OCI-LY7 (cell line): Measurements from ENCODE around the gene SLC30A7. TPM values are rescaled to one million over a fixed set of nuclear protein-coding genes. Genes with fewer than 3 reads are reported as not detected.
"Not testable (repeated sequence)": the region's sequence is repeated elsewhere in the genome, so short reads cannot be mapped to it uniquely, and the experiment has no call there.

Source experiments
- BruUV-seq: library from RNA; stranded (reverse); fragments of 400-500 nt; replicated peaks from 2 replicates; lab custom pipeline; 2021; lab: Mats Ljungman, UMichigan
- CTCF ChIA-PET: fragments of 300-600 bp; sonication (Branson Sonifier 250); formaldehyde crosslinking; loops from one replicate; lab custom pipeline; 2022; ENCODE audit warnings: antibody characterized with exemption; ENCODE audit not compliant: unreplicated experiment; lab: Charles Lee
- POLR2A ChIA-PET: fragments of 300-600 bp; sonication (Branson Sonifier 250); formaldehyde crosslinking; loops from one replicate; lab custom pipeline; 2022; ENCODE audit warnings: antibody characterized with exemption; lab: Charles Lee
- DNase-seq: peaks from one replicate; pipeline ENCODE4 v3.0.0-alpha.2; 2015; ENCODE audit warnings: low spot score
- H2AFZ ChIP-seq: fragments of 200-600 bp; sonication (generic), shearing (Covaris generic); 2 replicates; pipeline ENCODE4 v1.6.1; 2014; ENCODE audit warnings: mild to moderate bottlenecking, antibody characterized with exemption, low read length, moderate library complexity
- H3K27ac ChIP-seq: fragments of 200-600 bp; sonication (generic); 2 replicates; pipeline ENCODE4 v1.5.1; 2014; ENCODE audit warnings: mixed run types, low read depth, mild to moderate bottlenecking, moderate library complexity, low read length, inconsistent platforms; ENCODE audit not compliant: poor library complexity, severe bottlenecking
- H3K36me3 ChIP-seq: fragments of 200-600 bp; sonication (generic); 2 replicates; pipeline ENCODE4 v1.6.1; 2014; ENCODE audit warnings: mild to moderate bottlenecking, antibody characterized with exemption, low read length, moderate library complexity, mixed read lengths; ENCODE audit not compliant: insufficient read depth
- H3K4me1 ChIP-seq: fragments of 200-600 bp; sonication (generic); 2 replicates; pipeline ENCODE4 v1.5.1; 2014; ENCODE audit warnings: mild to moderate bottlenecking, low read length; ENCODE audit not compliant: insufficient read depth, poor library complexity, severe bottlenecking
- H3K4me2 ChIP-seq: fragments of 200-600 bp; sonication (generic); 2 replicates; pipeline ENCODE4 v1.6.1; 2014; ENCODE audit warnings: mild to moderate bottlenecking, low read length
- H3K4me3 ChIP-seq: fragments of 200-600 bp; sonication (generic); 2 replicates; pipeline ENCODE4 v1.5.1; 2014; ENCODE audit warnings: mild to moderate bottlenecking, low read depth, low read length; ENCODE audit not compliant: poor library complexity, severe bottlenecking
- H3K79me2 ChIP-seq: fragments of 200-600 bp; sonication (generic); 2 replicates; pipeline ENCODE4 v1.6.1; 2016; ENCODE audit warnings: low read depth, mild to moderate bottlenecking, low read length, moderate library complexity, mixed read lengths; ENCODE audit not compliant: insufficient read depth
- H3K9me2 ChIP-seq: fragments of 200-600 bp; sonication (generic); 2 replicates; pipeline ENCODE4 v1.6.1; 2016; ENCODE audit warnings: mild to moderate bottlenecking, low read length, mixed read lengths; ENCODE audit not compliant: insufficient read depth
- H3K9me3 ChIP-seq: fragments of 200-600 bp; sonication (generic); 2 replicates; pipeline ENCODE4 v1.6.1; 2014; ENCODE audit warnings: mild to moderate bottlenecking, mixed run types, low read length, mixed read lengths
- H4K20me1 ChIP-seq: fragments of 200-600 bp; sonication (generic); 2 replicates; pipeline ENCODE4 v1.6.1; 2014; ENCODE audit warnings: mild to moderate bottlenecking, antibody characterized with exemption, low read length, moderate library complexity, mixed read lengths; ENCODE audit not compliant: insufficient read depth
- EZH2phosphoT487 ChIP-seq: fragments of 200-600 bp; sonication (generic); IDR thresholded peaks from 2 replicates; pipeline ENCODE4 v1.6.1; 2018; ENCODE audit warnings: low read depth, borderline replicate concordance, mild to moderate bottlenecking, mixed run types, antibody characterized with exemption, low read length, moderate library complexity, mixed read lengths
- intact Hi-C: fragments of 100-400 bp; cut with micrococcal nuclease; formaldehyde crosslinking; loops from one replicate; pipeline ENCODE4 v1.10.0; 2022; ENCODE audit not compliant: unreplicated experiment
- total RNA-seq, 2 experiments: library from RNA; depleted of rRNA in 1 of 2; stranded (reverse); fragments of >200 nt in 1 of 2; shearing (Covaris generic) in 1 of 2; gene quantifications; 2 replicates each; pipeline ENCODE4 v1.2.3, GENCODE V29; 2014 to 2022
- TF ChIP-seq, protein P1 (sequence below): fragments of 200-600 bp; sonication (generic); conservative IDR thresholded peaks from 2 replicates; pipeline ENCODE4 v1.5.1; 2014; ENCODE audit warnings: mild to moderate bottlenecking, antibody characterized with exemption, low read length, moderate library complexity, mixed read lengths

SLC30A7 gene
- total RNA-seq, 2 experiments from 2014 or later, result 8.6 to 15.3 TPM

GRCh38 chr1:100889869-100890482, 5.9 kb upstream of the SLC30A7 start:
- BruUV-seq, H3K4me3 ChIP-seq, H3K27ac ChIP-seq, DNase-seq, H2AFZ ChIP-seq, H3K4me2 ChIP-seq, CTCF ChIA-PET, POLR2A ChIA-PET, H4K20me1 ChIP-seq, H3K9me2 ChIP-seq: not testable (repeated sequence)
- Histone ChIP-seq H3K4me1 (peaks cover 12% of the 10 kb centered on the region), H3K36me3 (peaks cover 26% of the 10 kb centered on the region), H3K79me2 (peaks cover 15% of the 10 kb centered on the region; the same call in 1 of the 2 replicates), H3K9me3 (peaks cover 31% of the 10 kb centered on the region; the same call in 1 of the 2 replicates)
- intact Hi-C loops, result loop anchor here (10.0 kb wide), 4 partner anchors 545 to 855 kb away; partner anchors contain the start of genes RTCA, SASS6 and TRMT13

GRCh38 chr1:100891380-100891779, 4.5 kb upstream of the SLC30A7 start:
- no peak overlapping the region for H3K4me2 ChIP-seq
- POLR2A ChIA-PET, result no interaction called here
- no TSS peak for BruUV-seq

DNA sequence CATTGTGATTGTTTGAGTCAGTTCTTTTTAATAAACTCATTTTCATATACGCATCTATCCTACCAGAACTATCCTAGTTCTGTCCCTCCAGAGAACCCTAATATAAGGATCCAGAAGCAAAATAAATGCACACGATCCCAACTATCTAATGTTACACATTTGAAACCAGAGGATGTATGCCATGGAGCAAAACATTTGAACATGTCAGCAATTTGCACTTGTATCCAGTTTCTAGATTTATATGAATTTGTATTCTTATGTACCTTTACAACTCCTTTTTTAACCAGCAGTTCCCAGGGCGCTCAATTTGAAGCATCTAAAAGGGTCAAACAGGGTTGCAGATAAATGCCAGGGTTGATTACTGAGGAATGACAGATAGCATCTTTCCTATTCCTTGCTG, 3.3 kb upstream of the SLC30A7 start:
- intact Hi-C loops, result loop anchor here (10.0 kb wide), 4 partner anchors 542 to 858 kb away; partner anchors contain the start of genes RTCA, SASS6 and TRMT13
- Histone ChIP-seq H3K4me1 (peaks cover 22% of the 10 kb centered on the region), H3K9me3 (peaks cover 31% of the 10 kb centered on the region; the same call in 1 of the 2 replicates), H3K4me2 (peak overlapping the region; percentile 94), H3K27ac (no peak overlapping the region), H4K20me1 (peaks cover 8% of the 10 kb centered on the region; the same call in 1 of the 2 replicates), H3K4me3 (no peak overlapping the region), H3K79me2 (peaks cover 31% of the 10 kb centered on the region; the same call in 1 of the 2 replicates), H2AFZ (no peak overlapping the region), H3K36me3 (peaks cover 26% of the 10 kb centered on the region), H3K9me2 (no peaks in the 10 kb centered on the region)
- ChIA-PET POLR2A (no interaction called here), CTCF (no interaction called here)
- TF ChIP-seq EZH2phosphoT487, result no peak
- TF ChIP-seq, protein P1, sequence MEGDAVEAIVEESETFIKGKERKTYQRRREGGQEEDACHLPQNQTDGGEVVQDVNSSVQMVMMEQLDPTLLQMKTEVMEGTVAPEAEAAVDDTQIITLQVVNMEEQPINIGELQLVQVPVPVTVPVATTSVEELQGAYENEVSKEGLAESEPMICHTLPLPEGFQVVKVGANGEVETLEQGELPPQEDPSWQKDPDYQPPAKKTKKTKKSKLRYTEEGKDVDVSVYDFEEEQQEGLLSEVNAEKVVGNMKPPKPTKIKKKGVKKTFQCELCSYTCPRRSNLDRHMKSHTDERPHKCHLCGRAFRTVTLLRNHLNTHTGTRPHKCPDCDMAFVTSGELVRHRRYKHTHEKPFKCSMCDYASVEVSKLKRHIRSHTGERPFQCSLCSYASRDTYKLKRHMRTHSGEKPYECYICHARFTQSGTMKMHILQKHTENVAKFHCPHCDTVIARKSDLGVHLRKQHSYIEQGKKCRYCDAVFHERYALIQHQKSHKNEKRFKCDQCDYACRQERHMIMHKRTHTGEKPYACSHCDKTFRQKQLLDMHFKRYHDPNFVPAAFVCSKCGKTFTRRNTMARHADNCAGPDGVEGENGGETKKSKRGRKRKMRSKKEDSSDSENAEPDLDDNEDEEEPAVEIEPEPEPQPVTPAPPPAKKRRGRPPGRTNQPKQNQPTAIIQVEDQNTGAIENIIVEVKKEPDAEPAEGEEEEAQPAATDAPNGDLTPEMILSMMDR, result no peak
- BruUV-seq, result no TSS peak
- no peak for DNase-seq

More at GRCh38 chr1:100891380-100891779, 4.5 kb upstream of the SLC30A7 start:
- CTCF ChIA-PET, result no interaction called here
- Histone ChIP-seq H3K36me3 (peaks cover 26% of the 10 kb centered on the region), H3K9me3 (peaks cover 31% of the 10 kb centered on the region; the same call in 1 of the 2 replicates), H3K4me3 (no peak overlapping the region), H3K9me2 (no peaks in the 10 kb centered on the region), H3K79me2 (peaks cover 19% of the 10 kb centered on the region; the same call in 1 of the 2 replicates), H4K20me1 (no peaks in the 10 kb centered on the region), H2AFZ (no peak overlapping the region), H3K4me1 (peaks cover 12% of the 10 kb centered on the region), H3K27ac (no peak overlapping the region)
- DNase-seq, result no peak
- intact Hi-C loops, result loop anchor here (10.0 kb wide), 4 partner anchors 543 to 857 kb away; partner anchors contain the start of genes RTCA, SASS6 and TRMT13
- TF ChIP-seq, protein P1, result no peak
- TF ChIP-seq EZH2phosphoT487, result no peak
